Activated T-helper 1 cell treated with anti-CD3 and anti-CD28 coated beads, Interleukin-2, amount 50 U/mL, for 16 hours (primary cell): Measurements from ENCODE around the gene CEP70.
"Not testable (repeated sequence)": the region's sequence is repeated elsewhere in the genome, so short reads cannot be mapped to it uniquely, and the experiment has no call there.

ENCODE experiments used
- DNase-seq, 2 donors: peaks; one replicate each; pipeline ENCODE4 v3.0.0-alpha.2; 2020; ENCODE audit warnings: low read depth in 1 of 2, low spot score in 1 of 2

The CEP70 gene, protein sequence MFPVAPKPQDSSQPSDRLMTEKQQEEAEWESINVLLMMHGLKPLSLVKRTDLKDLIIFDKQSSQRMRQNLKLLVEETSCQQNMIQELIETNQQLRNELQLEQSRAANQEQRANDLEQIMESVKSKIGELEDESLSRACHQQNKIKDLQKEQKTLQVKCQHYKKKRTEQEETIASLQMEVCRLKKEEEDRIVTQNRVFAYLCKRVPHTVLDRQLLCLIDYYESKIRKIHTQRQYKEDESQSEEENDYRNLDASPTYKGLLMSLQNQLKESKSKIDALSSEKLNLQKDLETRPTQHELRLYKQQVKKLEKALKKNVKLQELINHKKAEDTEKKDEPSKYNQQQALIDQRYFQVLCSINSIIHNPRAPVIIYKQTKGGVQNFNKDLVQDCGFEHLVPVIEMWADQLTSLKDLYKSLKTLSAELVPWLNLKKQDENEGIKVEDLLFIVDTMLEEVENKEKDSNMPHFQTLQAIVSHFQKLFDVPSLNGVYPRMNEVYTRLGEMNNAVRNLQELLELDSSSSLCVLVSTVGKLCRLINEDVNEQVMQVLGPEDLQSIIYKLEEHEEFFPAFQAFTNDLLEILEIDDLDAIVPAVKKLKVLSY

GRCh38 chr3:138594150-138594934 is at the start of gene CEP70:
CEP70 (minus strand) TSS chr3:138594260; CDS start chr3:138572927, 21,333 bp downstream.
- DNase-seq, result peak; percentile 75 to 81

DNA sequence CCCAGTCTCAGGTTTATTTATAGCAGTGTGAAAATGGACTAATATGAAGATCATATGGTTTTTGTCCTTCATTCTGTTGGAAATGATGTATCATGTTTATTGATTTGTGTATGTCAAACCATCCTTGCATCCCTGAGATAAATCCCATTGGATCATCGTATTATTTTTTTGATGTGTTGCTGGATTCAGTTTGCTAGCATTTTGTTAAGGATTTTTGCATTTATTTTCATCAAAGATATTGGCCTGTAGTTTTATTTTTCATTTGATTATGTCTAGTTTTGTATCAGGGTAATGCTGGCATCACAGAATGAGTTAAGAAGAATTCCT is 48.8 kb upstream of the CEP70 start:
- DNase-seq, result no peak

GRCh38 chr3:138642226-138642926 is 48.3 kb upstream of the CEP70 start:
- DNase-seq, result no peak

- DNase-seq, result no peak
These were observed 46.5 kb upstream of the CEP70 start for GRCh38 chr3:138640537-138640936.

DNA sequence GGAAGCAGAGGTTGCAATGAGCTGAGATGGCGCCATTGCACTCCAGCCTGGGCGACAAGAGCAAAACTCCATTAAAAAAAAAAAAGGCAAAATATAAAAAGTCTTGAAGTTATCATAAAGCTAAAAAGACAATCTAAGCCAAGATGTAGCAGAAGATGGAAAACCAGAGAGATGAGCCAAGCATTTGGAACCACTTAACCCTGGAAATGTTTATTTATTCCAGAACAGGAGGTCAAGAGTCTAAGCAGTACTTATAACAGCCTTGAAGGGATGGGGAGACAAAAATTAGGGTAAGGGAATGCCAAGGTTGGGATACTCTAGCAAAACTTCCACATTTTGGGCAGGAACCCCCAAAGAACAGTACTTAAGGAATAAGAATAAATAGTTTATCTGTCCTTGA is 44.6 kb upstream of the CEP70 start:
- no peak for DNase-seq

GRCh38 chr3:138629526-138629925 is 35.5 kb upstream of the CEP70 start:
- DNase-seq, result no peak

- no peak for DNase-seq
These were observed 31.8 kb upstream of the CEP70 start for GRCh38 chr3:138625707-138626365.

GRCh38 chr3:138624518-138624917 is 30.5 kb upstream of the CEP70 start:
- DNase-seq, result no peak

GRCh38 chr3:138620431-138620830 is 26.4 kb upstream of the CEP70 start:
- DNase-seq, result no peak

DNA sequence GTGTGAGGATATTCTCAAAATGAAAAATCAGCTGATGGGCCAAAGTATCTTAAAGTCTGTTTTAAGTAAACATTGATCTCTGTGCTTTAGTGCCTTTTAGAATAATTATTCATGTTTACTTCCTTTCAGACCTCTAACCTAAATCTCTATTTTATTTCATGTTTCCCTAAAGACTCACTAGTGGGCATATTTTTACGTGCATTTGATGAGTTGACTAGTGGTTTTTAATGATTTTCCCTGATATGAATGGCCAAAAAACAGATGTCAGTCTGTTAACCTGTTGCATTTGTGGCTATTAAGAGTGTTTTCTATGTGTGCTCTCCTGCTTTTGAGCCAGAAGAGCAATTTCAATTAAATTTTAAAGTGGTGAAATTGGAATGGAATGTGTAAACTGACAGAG is 21.4 kb upstream of the CEP70 start:
- DNase-seq, result no peak

DNA sequence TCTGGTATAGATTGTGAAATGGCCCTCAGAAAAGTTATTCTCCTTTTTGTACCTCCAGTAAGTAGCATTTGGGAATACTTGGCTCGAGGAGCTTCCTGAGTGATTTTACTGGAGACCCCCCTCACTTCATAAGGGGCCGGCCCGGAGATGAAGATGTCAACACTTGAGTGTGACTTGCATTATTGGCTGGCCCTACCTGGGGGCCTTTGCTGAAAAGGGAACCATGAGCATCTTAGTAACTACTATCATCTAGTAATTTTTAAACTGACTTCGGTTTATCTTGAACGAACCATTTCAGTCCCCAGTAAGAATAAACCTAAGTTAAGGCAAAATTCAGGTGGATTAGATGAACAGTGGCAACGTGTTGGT is 15.8 kb upstream of the CEP70 start:
- no peak for DNase-seq

DNA sequence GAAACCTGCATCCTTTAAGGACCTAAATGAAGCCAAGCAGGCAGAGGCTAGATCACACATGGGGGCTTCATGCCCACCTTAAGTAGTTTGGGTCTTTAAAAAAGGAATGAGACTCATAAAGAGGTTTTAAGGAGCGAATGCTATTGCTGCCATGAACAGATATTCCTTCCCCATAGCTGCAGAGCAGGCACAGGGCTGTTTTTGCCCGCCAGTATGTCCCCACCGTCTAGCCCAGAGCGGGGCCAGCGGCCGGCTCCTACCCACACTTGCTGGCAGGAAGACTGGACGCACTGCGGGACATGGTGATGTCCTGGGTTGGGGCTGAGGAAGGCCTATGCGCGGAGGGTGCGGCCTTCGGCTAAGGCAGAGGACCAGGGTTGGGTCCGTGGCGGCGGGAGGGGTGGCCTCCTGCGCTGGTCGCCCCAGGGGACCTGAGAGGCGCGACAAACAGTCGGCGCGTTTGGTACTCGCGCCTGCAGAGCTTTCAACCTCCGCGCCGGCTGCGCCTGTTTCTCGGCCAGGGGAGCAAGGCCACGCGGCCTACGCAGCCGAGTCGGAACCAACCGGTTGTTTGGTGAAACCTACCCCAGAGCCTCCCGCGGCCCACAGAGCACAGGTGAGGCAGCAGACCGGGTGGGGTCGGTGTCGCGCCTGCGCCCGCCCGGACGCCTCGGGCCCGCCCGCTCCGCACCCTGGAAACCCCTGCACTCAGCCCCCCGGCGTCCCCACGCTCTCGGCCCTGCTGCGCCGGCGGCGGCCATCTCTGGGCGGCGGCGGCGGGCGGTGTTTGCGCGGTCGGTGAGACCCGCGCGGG is 14.5 kb upstream of the CEP70 start, which contains the start of gene FAIM:
TSS of gene FAIM (plus strand) at position 450 of the 814 bp plus-strand sequence. CDS start 10,956 bp downstream, outside the sequence.
- peak; percentile 42 to 47 for DNase-seq

GRCh38 chr3:138604106-138604595 is 10.1 kb upstream of the CEP70 start:
- not testable (repeated sequence) for DNase-seq

- not testable (repeated sequence) for DNase-seq
These were observed 7.6 kb upstream of the CEP70 start for GRCh38 chr3:138601661-138602060.

DNA sequence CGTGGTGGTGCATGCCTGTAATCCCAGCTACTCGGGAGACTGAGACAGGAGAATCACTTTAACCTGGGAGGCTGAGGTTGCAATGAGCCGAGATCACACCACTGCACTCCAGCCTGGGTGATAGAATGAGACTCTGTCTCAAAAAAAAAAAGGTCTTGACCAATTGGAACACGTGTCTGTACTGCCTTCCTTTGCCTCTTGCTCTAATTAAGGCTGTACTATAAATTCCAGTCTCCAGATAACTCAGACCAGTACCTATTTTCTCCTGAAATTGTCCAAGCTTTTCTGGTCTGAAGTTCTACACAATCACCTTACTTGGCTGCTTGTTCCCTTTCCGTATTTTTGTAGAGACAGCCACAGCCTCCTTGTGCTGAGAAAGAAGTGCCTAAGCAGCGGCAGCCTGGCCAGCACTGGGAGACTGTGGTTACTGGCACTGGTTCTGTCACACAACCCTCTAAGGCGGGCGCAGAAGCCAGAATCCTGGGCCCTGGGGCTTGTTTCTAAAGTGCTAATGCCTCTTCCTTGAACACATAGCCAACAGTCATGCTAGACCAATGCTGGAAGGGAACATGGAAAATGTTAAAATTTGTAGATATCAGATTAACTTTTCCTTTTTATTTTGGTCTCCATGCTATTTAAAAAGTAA is 6.2 kb upstream of the CEP70 start:
- no peak for DNase-seq

DNA sequence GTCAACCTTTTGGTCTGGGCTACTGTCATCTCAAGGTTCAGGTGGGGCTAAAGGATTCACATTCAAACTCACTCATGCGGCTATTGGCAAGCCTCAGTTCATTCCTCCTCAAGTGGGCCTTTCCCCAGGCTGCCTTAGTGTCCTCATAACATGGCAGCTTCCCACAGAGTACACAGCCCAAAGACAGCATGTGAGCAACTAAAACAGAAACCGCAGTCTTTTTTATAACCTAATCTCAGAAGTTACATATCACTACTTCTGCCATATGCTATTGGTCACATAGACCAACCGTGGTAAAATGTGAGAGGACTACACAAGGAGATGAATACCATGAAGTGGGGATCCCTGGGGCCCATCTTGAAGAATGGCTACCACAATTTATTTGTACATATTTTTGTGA is 4.5 kb upstream of the CEP70 start:
- no peak for DNase-seq

DNA sequence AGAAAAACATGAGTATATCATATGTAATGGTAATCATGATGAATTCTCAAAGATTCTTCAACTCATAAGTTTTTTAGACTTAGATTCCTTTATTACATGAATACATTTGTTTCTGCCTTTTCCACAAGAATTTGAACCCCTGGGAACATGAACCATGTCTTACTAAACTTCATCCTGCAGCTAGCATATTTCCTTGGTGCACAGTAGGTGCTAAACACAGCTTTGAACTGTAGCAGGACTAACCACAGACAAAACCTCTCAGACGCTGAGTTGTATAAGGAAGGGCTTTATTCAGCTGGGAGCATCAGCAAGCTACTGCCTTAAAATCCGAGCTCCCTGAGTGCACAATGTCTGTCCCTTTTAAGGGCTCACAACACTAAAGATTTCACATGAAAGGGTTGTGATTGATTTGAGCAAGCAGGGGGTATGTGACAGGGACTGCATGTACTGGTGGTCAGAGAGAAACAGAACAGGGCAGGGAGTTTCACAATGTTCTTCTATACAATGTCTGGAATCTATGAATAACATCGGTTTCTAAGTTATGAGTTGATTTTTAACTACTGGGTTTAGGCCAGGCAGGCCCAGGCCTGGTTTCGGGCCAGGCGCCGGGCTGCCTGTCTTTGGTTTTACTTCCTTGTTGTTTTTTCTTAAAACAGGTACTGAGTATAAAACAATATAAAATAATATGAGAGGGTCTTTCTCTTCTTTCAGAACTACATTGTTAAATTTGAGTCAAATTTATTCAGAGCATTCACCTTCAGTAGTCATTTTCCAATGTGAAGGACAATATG is 3.3 kb upstream of the CEP70 start:
- DNase-seq, result not testable (repeated sequence)

- no peak for DNase-seq
These were observed 1.0 kb upstream of the CEP70 start for GRCh38 chr3:138594935-138595610.
